ENCODE measurements around the gene PSMB8.
A peak's percentile ranks its signal among the peaks of the same experiment; 100 is the strongest.

PSMB8 gene

GRCh38 chr6:32860674-32861073, 16.8 kb upstream of the PSMB8 start:
- DNase-seq: no peak
- in situ Hi-C loops (cut with HindIII; ENCODE audit: low pct_ligation_motif_present, low pct_unique_long_range_greater_than_20kb, low sequenced_read_pairs): no loop called here

GRCh38 chr6:32858194-32858593, 14.3 kb upstream of the PSMB8 start:
- in situ Hi-C loops (cut with HindIII; ENCODE audit: low pct_ligation_motif_present, low pct_unique_long_range_greater_than_20kb, low sequenced_read_pairs): no loop called here
- DNase-seq: no peak

- in situ Hi-C loops (cut with HindIII; ENCODE audit: low pct_ligation_motif_present, low pct_unique_long_range_greater_than_20kb, low sequenced_read_pairs): no loop called here
- no peak for DNase-seq
Observed at GRCh38 chr6:32857156-32857891, 13.5 kb upstream of the PSMB8 start.

DNA sequence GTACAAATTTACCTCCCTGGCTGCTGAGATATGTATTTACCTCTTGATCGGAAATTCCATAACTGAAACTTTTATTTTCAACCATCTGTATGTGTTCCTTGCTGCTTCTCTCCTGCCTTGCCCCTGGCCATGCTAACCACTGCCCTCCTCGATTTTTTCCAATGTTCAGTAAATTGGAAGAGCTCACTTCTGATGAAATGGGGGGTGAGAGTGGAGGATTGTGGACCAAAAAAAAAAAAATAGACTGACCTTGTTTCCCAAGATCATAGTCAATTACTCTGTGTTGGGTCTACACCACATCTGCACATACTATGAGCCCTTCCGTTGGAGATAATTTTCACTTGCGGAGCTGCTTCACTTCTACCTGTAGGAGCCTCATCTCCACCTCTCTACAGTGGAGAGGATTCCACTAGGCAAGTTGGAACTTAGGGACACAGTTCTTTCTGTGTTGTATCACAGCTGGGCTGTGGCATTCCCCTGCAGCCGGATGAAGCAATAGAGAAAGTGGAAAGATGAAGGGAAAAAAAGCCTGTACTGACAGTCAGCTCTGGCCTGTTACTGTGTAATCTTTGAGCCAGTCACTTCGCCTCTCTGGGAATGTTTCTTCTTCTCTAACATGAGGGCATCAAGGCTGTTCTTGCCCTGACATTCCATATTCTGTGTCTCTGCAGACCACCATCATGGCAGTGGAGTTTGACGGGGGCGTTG, 11.8 kb upstream of the PSMB8 start:
- DNase-seq: no peak
- in situ Hi-C loops (cut with HindIII; ENCODE audit: low pct_ligation_motif_present, low pct_unique_long_range_greater_than_20kb, low sequenced_read_pairs): no loop called here

DNA sequence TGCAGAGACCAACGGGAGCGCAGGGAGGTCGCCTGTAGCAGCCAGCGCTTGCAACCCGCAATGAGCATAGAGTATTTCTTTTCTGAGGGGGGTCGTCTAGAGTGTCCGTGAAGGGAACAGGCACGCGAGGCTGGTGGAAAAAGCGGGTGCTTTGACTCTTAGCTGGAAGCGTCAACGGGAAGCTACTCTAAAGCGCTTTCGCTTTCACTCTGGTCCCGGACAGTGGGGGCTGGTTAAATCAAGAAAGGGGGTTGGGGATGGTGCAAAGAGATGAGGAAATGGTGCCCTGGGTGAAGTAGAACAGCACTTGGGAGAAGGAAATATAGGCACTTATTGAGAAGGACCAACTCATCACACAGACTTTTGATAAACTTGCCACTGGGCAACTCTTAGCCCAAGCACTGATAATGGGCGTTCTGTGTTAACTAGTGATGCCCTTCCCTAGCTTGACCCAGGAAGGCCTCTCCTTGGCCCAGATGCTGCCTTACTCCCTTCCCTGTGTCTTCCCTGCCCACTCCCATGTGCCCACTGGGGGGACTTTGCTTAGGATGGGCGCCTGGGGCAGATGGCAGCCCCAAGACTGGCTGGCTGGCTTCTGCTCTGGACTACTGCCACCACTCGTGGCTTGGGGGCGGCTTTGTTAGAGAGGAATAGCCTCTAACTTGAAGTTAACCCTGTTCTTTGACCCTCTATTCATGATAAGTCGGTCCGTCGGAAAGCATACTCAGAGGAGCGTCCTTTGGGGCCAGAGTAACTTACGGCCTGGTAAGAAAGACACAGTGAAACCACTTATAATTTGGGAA, 10.7 kb upstream of the PSMB8 start:
- in situ Hi-C loops (cut with HindIII; ENCODE audit: low pct_ligation_motif_present, low pct_unique_long_range_greater_than_20kb, low sequenced_read_pairs): no loop called here
- peak; percentile 53 for DNase-seq

DNA sequence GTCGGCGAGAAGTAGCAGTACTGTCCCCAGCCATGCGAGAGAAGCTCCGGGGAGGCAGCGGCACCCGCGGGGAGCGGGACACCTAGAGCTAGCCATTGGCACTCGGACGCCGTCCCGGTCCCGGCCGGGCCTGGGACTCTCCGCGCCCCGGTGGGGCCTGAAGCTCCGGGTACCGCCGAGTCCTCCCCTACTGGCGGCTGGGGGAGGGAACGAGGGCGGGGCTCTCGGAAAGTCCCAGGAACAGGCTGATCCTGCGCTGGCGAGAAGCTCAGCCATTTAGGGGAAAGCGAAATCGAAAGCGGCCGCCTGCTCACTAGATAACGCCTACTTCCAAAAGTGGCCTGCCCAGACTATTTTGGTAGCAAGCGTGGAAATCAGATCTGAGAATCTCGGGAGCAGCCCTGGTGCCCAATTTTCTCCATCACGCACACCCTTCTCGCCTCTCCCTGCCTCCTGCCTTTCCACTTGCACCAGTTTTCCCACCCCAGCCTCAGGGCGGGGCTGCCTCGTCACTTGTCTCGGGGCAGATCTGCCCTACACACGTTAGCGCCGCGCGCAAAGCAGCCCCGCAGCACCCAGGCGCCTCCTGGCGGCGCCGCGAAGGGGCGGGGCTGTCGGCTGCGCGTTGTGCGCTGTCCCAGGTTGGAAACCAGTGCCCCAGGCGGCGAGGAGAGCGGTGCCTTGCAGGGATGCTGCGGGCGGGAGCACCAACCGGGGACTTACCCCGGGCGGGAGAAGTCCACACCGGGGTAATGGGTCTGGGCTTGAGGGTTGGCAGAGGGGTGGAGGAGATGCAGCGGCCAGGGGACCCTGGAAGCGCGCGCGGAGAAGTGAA, 9.9 kb upstream of the PSMB8 start, which contains the start of the genes PSMB9 and TAP1:
TSS of gene PSMB9 (plus strand) at position 652 of the 835 bp plus-strand sequence. CDS start at position 690, 38 bp downstream.
TSS of gene TAP1 (minus strand) at position 164 of the 835 bp plus-strand sequence. CDS start at position 96, 68 bp downstream.
- DNase-seq: peak; percentile 91
- in situ Hi-C loops (cut with HindIII; ENCODE audit: low pct_ligation_motif_present, low pct_unique_long_range_greater_than_20kb, low sequenced_read_pairs): no loop called here

- in situ Hi-C loops (cut with HindIII; ENCODE audit: low pct_ligation_motif_present, low pct_unique_long_range_greater_than_20kb, low sequenced_read_pairs): no loop called here
- DNase-seq: peak; percentile 36
Observed at GRCh38 chr6:32852844-32853540, 9.1 kb upstream of the PSMB8 start.

DNA sequence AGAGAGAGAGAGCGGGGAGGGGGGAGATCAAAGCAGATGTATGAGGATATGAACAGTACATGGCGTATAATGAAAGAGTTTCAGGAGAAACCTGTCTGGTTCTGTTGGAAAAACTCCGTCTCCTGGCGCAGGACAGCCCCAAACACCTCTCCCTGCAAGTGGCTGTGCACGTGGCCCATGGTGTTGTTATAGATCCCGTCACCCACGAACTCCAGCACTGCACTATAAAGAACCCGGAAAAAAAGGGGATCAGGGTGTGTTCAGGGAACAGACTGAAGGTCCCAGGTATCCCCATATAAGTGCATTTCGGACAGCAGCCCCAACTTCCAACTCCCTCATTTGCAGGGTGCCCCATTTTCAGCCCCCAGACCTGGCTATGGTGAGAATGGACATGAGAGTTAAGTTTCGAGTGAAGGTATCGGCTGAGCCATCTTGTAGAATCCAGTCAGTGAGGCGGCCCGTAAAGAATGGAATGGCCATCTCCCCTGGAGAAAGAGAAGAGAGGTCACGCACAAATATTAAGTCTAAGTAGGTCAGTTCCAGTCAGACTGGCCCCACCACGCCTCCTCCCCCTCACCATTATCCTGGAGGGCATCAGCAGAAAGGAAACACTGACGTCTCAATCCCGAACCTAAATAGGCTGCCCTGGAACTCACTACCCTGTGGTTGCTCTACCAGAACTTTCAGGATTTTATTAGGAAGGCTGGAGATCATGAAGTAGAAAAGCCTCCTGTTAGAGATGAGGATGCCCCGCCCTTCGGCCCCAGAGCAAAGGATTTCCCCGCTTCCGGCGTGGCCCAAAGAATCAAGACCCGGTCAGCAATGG, 8.4 kb upstream of the PSMB8 start:
- DNase-seq: no peak
- in situ Hi-C loops (cut with HindIII; ENCODE audit: low pct_ligation_motif_present, low pct_unique_long_range_greater_than_20kb, low sequenced_read_pairs): no loop called here

DNA sequence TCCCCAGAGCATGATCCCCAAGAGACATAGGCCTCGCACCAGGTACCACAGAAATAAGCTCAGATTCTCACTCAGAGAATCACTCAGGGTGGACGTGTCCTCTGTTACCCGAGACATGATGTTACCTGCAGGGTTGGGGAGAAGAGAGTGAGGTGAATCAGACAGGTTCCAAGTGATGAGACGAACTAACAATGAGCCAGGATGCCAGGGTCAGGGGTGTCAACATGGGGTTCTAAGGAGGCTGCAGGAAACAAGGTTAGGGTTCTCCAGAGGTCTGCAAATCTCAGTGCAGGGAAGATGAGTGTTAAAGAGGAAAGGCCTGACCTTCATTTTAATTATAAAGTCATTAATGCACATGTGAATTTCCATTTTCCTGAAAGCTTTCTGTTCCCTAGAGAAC, 7.2 kb upstream of the PSMB8 start:
- in situ Hi-C loops (cut with HindIII; ENCODE audit: low pct_ligation_motif_present, low pct_unique_long_range_greater_than_20kb, low sequenced_read_pairs): no loop called here
- DNase-seq: no peak

- DNase-seq: no peak
- in situ Hi-C loops (cut with HindIII; ENCODE audit: low pct_ligation_motif_present, low pct_unique_long_range_greater_than_20kb, low sequenced_read_pairs): no loop called here
Observed at GRCh38 chr6:32849126-32849525, 5.3 kb upstream of the PSMB8 start.

GRCh38 chr6:32847795-32848194, 3.9 kb upstream of the PSMB8 start:
- in situ Hi-C loops (cut with HindIII; ENCODE audit: low pct_ligation_motif_present, low pct_unique_long_range_greater_than_20kb, low sequenced_read_pairs): no loop called here
- DNase-seq: no peak

DNA sequence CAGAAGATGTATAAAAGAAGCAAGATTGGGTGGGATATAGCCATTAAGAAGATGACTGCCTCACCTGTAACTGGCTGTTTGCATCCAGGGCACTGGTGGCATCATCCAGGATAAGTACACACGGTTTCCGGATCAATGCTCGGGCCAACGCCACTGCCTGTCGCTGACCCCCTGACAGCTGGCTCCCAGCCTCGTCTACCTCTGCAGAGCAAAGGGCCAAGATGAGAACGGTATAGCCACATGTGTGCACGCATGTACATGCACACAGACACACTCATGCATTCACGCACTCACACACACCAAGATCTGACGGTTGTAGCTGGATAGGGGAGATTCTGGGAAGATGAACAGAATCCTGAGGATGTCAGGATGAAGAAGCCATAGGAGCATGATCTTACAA, 3.2 kb upstream of the PSMB8 start:
- in situ Hi-C loops (cut with HindIII; ENCODE audit: low pct_ligation_motif_present, low pct_unique_long_range_greater_than_20kb, low sequenced_read_pairs): no loop called here

DNA sequence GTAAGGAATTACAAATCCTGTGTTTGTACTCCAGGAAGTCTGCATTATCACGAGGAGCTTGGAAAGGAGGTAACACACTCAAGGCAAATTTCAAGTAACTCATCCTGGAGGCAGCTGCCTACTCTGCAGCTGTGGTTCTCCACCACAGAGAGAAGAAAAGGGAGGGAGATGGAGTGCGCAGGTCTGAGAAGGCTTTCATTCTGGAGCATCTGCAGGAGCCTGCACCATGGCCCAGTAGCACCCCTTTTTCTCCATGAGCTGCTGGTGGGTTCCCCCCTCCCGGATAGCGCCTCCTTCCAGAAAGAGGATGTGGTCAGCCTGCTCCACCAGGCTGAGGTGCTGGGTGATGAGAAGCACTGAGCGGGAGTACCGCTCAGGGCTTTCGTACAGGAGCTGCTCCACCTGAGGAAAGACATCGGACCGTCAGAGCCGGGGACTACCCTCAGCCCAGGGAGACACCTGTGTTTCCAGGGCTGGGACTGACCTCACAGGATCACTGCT, 1.6 kb upstream of the PSMB8 start:
- in situ Hi-C loops (cut with HindIII; ENCODE audit: low pct_ligation_motif_present, low pct_unique_long_range_greater_than_20kb, low sequenced_read_pairs): no loop called here
- no peak for DNase-seq

More for the DNA sequence above, 3.2 kb upstream of the PSMB8 start:
- DNase-seq: no peak

DNA sequence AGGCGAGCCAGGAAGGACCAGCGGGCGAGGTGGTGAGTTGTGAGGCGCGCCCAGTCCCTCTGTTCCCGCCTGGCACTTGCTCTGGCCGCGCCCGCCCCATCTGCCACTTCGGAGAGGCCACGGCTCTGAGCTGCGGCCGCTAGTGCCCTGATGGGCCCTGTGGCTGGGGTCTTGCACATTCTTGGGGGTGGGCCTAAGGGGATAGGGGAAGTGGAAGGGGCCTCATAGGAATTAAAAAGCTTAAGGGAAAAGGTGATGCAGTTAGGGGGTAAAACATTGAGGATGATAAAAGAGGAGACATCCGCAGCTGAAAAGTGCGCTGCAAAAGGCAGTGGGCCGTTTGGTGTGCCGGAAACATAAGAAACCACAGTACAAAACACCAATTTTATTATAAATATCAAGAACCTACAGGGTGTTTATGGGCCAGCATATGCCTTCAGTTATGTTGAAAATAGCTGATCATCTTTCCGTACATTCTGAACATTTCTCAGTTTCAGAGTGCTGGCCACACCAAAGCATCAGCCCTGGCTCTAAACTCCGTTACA, 1.1 kb upstream of the PSMB8 start:
- no peak for DNase-seq
- in situ Hi-C loops (cut with HindIII; ENCODE audit: low pct_ligation_motif_present, low pct_unique_long_range_greater_than_20kb, low sequenced_read_pairs): no loop called here

- in situ Hi-C loops (cut with HindIII; ENCODE audit: low pct_ligation_motif_present, low pct_unique_long_range_greater_than_20kb, low sequenced_read_pairs): no loop called here
- DNase-seq: no peak
Observed at GRCh38 chr6:32843331-32843978, 392 bp downstream of the PSMB8 start.

DNA sequence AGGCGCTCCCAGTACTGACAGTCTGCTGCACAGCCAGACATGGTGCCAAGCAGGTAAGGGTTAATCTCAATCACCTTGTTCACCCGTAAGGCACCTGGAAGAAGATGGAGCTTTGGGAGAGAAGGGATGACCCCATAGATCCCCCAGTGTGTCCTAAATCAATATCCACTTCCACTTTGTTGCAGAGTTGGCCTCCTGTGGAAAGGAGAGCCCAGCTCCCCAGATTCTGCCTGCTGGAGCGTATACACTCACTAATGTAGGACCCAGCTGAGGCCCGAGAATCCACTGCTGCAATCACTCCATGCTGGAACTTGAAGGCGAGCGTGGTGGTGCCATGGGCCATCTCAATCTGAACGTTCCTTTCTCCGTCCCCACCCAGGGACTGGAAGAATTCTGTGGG, 1.2 kb downstream of the PSMB8 start:
- in situ Hi-C loops (cut with HindIII; ENCODE audit: low pct_ligation_motif_present, low pct_unique_long_range_greater_than_20kb, low sequenced_read_pairs): no loop called here
- DNase-seq: no peak

Data from ACHN (cell line).